Activated CD4-positive, alpha-beta memory T cell treated with anti-CD3 and anti-CD28 coated beads for 36 hours (primary cell): ENCODE measurements around the gene WRAP73. TPM values are rescaled to one million over a fixed set of nuclear protein-coding genes. Genes with fewer than 3 reads are reported as not detected.
"Not testable (repeated sequence)": the region's sequence is repeated elsewhere in the genome, so short reads cannot be mapped to it uniquely, and the experiment has no call there.

Experiments
- CTCF ChIA-PET: fragments of 350-600 bp; sonication (Branson Sonifier 250); formaldehyde crosslinking; loops from one replicate; lab custom pipeline; 2021; ENCODE audit warnings: antibody characterized with exemption, inconsistent platforms; lab: Charles Lee
- POLR2A ChIA-PET: fragments of 350-600 bp; sonication (Branson Sonifier 250); formaldehyde crosslinking; loops from one replicate; lab custom pipeline; 2021; ENCODE audit warnings: antibody characterized with exemption; lab: Charles Lee
- DNase-seq: peaks from one replicate; pipeline ENCODE4 v3.0.0-alpha.2; 2020
- H3K27ac Mint-ChIP-seq: one replicate; pipeline ENCODE4 v1.8.0; 2021; ENCODE audit warnings: mixed read lengths
- H3K27me3 Mint-ChIP-seq: one replicate; pipeline ENCODE4 v1.8.0; 2021; ENCODE audit warnings: mixed read lengths
- H3K36me3 Mint-ChIP-seq: one replicate; pipeline ENCODE4 v1.8.0; 2021; ENCODE audit warnings: mixed read lengths
- H3K4me1 Mint-ChIP-seq: one replicate; pipeline ENCODE4 v1.8.0; 2021; ENCODE audit warnings: low read depth, mixed read lengths
- H3K4me3 Mint-ChIP-seq: one replicate; pipeline ENCODE4 v1.8.0; 2021; ENCODE audit warnings: mild to moderate bottlenecking, mixed read lengths
- H3K9me3 Mint-ChIP-seq: one replicate; pipeline ENCODE4 v1.8.0; 2021; ENCODE audit warnings: mixed read lengths
- intact Hi-C: fragments of 100-400 bp; cut with micrococcal nuclease; formaldehyde crosslinking; loops from one replicate; pipeline ENCODE4 v1.15.1; 2023
- total RNA-seq, 2 experiments: library from RNA; stranded (reverse); gene quantifications; one replicate each; pipeline ENCODE4 v1.2.3, GENCODE V29; 2021

WRAP73 gene
- total RNA-seq, 2 experiments from 2014 or later = 34.5 to 34.6 TPM

DNA sequence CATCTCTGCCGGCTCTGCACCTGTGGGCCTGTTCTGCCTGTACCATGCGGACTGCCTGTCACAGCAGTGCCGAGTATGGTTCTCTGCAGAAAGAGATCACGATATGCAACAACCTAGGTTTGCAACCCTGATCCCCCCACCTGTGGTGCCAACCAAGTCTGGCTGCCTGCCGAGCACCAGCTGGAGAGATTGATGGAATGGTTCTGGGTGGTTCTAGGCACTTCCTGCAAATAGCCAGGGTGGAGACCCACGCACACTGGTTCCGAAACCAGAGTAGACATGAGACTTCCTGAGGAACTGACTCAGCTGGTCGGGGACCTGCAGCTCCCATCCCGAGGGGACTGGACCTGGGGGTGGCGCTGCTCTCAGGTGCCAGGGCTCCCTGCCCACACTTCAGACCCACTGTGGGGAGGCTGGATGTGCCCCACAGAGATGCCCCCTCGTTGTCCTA lies 19.7 kb downstream of the WRAP73 start:
- intact Hi-C loops = no loop called here
- Mint-ChIP-seq H3K4me3 (no peak overlapping the region), H3K27me3 (no peaks in the 10 kb centered on the region), H3K27ac (peak overlapping the region; percentile 21), H3K9me3 (no peaks in the 10 kb centered on the region), H3K36me3 (peaks cover 4% of the 10 kb centered on the region), H3K4me1 (peaks cover 8% of the 10 kb centered on the region)
- DNase-seq = no peak
- ChIA-PET POLR2A (no interaction called here), CTCF (interaction anchor here (0.7 to 5.0 kb wide), 3 partner anchors 11 to 91 kb away, joined by 3 to 30 read pairs (median 3); no protein-coding TSS in a partner anchor)

- no peak for DNase-seq
- no peaks in the 10 kb centered on the region for H3K9me3 Mint-ChIP-seq
- H3K27ac Mint-ChIP-seq = no peak overlapping the region
- POLR2A ChIA-PET = no interaction called here
- CTCF ChIA-PET = interaction anchor here (1.4 to 5.0 kb wide), 3 partner anchors 10 to 177 kb away, joined by 3 to 30 read pairs (median 6); no protein-coding TSS in a partner anchor
- peaks cover 4% of the 10 kb centered on the region for H3K36me3 Mint-ChIP-seq
- no peaks in the 10 kb centered on the region for H3K27me3 Mint-ChIP-seq
- intact Hi-C loops = loop anchor here (10.0 kb wide), 1 partner anchor 95 kb away; no protein-coding TSS in a partner anchor
- peaks cover 8% of the 10 kb centered on the region for H3K4me1 Mint-ChIP-seq
- no peak overlapping the region for H3K4me3 Mint-ChIP-seq
Observed at GRCh38 chr1:3629561-3630160, 20.2 kb downstream of the WRAP73 start.

DNA sequence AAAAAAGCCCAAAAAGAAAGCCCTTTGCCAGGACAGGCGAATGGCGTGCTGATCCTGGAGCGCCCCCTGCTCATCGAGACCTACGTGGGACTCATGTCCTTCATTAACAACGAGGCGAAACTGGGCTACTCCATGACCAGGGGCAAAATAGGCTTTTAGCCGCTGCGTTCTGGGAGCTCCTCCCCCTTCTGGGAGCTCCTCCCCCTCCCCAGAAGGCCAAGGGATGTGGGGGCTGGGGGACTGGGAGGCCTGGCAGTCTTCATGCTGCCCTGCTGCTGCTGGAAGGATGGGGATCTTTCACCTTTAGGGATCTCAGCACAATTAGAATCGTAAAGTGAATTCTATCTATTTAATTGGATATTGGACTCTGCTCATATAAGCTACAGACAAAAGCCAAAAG lies 21.5 kb downstream of the WRAP73 start:
- ChIA-PET CTCF (interaction anchor here (1.3 to 5.0 kb wide), 3 partner anchors 9 to 176 kb away, joined by 3 to 30 read pairs (median 6); no protein-coding TSS in a partner anchor), POLR2A (no interaction called here)
- Mint-ChIP-seq H3K4me3 (no peak overlapping the region), H3K27ac (no peak overlapping the region), H3K36me3 (no peaks in the 10 kb centered on the region), H3K27me3 (no peaks in the 10 kb centered on the region), H3K9me3 (no peaks in the 10 kb centered on the region), H3K4me1 (peaks cover 21% of the 10 kb centered on the region)
- no peak for DNase-seq
- intact Hi-C loops = loop anchor here (10.0 kb wide), 1 partner anchor 96 kb away; no protein-coding TSS in a partner anchor

DNA sequence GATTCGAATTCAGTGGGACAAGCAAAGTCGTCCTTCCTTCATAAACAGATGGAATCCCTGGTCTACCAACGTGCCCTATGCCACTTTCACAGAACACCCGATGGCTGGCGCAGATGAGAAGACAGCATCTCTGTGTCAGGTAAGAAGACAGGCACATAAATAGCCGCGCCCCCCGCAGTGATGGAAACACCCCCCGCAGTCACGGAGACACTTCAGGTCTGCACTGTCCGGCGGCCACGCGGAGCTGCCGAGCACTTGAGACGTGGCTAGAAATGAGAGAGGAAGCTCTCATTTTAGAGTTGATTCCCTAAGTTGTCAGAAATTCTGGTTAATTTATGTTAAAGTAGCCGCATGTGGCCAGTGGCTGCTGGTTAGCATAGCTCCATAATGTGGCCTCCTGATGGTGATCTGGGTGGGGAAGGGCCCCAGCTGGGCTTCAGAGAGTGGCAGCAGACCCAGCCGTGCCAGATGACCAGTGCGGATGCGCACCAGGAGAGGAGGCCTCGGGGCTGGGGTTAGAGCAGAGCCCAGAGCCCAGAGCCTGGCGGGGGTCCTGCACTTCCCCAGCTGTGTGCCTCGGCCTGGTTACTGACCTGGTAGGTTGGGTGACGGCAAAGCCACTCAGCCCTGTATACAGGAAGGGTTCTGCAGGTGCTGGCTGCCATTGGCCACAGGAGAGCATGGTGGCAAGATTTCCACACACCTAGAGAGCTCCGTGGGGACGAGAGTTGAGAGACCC lies 22.2 kb downstream of the WRAP73 start:
- DNase-seq = no peak
- CTCF ChIA-PET = interaction anchor here (1.3 to 5.0 kb wide), 3 partner anchors 8 to 175 kb away, joined by 3 to 30 read pairs (median 6); no protein-coding TSS in a partner anchor
- Mint-ChIP-seq H3K4me3 (no peak overlapping the region), H3K27ac (no peak overlapping the region), H3K36me3 (no peaks in the 10 kb centered on the region), H3K4me1 (peaks cover 28% of the 10 kb centered on the region), H3K27me3 (no peaks in the 10 kb centered on the region), H3K9me3 (no peaks in the 10 kb centered on the region)
- POLR2A ChIA-PET = no interaction called here
- intact Hi-C loops = loop anchor here (10.0 kb wide), 1 partner anchor 97 kb away; no protein-coding TSS in a partner anchor

DNA sequence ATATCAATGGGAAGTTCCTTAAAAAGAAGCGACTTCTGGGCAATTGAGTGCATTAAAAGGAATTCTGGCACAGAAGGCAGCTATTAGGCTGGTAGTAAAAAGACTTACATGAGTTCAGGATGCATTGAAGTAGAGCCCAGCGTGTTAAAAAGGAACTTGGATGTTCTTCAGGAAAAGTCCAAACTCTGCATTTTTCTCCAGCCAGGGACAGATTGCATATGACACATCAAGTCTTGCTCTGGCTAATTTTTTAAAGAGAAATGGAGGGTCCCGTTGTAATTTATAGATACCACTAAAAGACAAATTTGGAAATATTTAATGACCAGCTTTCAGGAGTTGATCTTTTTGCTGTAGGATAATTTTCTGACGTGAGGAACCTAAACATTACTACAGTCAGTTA lies 23.9 kb downstream of the WRAP73 start:
- H3K9me3 Mint-ChIP-seq = no peaks in the 10 kb centered on the region
- ChIA-PET CTCF (interaction anchor here (1.0 kb wide), 1 partner anchor 98 kb away, joined by 6 read pairs; no protein-coding TSS in a partner anchor), POLR2A (no interaction called here)
- no peak for DNase-seq
- no peaks in the 10 kb centered on the region for H3K27me3 Mint-ChIP-seq
- H3K27ac Mint-ChIP-seq = peak overlapping the region; percentile 42
- H3K36me3 Mint-ChIP-seq = no peaks in the 10 kb centered on the region
- intact Hi-C loops = loop anchor here (10.0 kb wide), 1 partner anchor 99 kb away; no protein-coding TSS in a partner anchor
- H3K4me1 Mint-ChIP-seq = peaks cover 32% of the 10 kb centered on the region
- peak overlapping the region; percentile 63 for H3K4me3 Mint-ChIP-seq

- Mint-ChIP-seq H3K27me3 (no peaks in the 10 kb centered on the region), H3K27ac (peak overlapping the region; percentile 42), H3K4me1 (peaks cover 35% of the 10 kb centered on the region), H3K4me3 (peak overlapping the region; percentile 86), H3K9me3 (no peaks in the 10 kb centered on the region), H3K36me3 (no peaks in the 10 kb centered on the region)
- ChIA-PET CTCF (no interaction called here), POLR2A (no interaction called here)
- intact Hi-C loops = loop anchor here (10.0 kb wide), 1 partner anchor 99 kb away; no protein-coding TSS in a partner anchor
- DNase-seq = peak; percentile 41
Observed at GRCh38 chr1:3625151-3625907, 24.6 kb downstream of the WRAP73 start.

GRCh38 chr1:3624200-3625136 lies 25.4 kb downstream of the WRAP73 start, which contains the start of gene TPRG1L:
Gene TPRG1L (plus strand): TSS chr1:3625015. CDS start chr1:3625073, 58 bp downstream.
- Mint-ChIP-seq H3K9me3 (no peaks in the 10 kb centered on the region), H3K4me1 (peaks cover 34% of the 10 kb centered on the region), H3K4me3 (peak within 1 kb of the TSS; percentile 86), H3K27ac (peak within 1 kb of the TSS; percentile 61), H3K36me3 (no peaks in the 10 kb centered on the region), H3K27me3 (no peaks in the 10 kb centered on the region)
- intact Hi-C loops = loop anchor here (1.0 to 10.0 kb wide), 3 partner anchors 26 to 276 kb away; partner anchors contain the start of genes C1orf174 and WRAP73
- POLR2A ChIA-PET = no interaction called here
- CTCF ChIA-PET = interaction anchor here (0.7 kb wide), 1 partner anchor 473 kb away, joined by 3 read pairs; no protein-coding TSS in a partner anchor
- peak; percentile 98 for DNase-seq

GRCh38 chr1:3623441-3624199 lies 26.3 kb downstream of the WRAP73 start:
- H3K27ac Mint-ChIP-seq = peak overlapping the region; percentile 23
- ChIA-PET CTCF (interaction anchor here (0.7 to 5.7 kb wide), 5 partner anchors 59 to 474 kb away, joined by 3 to 75 read pairs (median 5); no protein-coding TSS in a partner anchor), POLR2A (no interaction called here)
- no peaks in the 10 kb centered on the region for H3K9me3 Mint-ChIP-seq
- intact Hi-C loops = loop anchor here (1.0 to 10.0 kb wide), 3 partner anchors 27 to 277 kb away; partner anchors contain the start of genes C1orf174 and WRAP73
- H3K4me3 Mint-ChIP-seq = peak overlapping the region; percentile 86
- H3K4me1 Mint-ChIP-seq = peaks cover 34% of the 10 kb centered on the region
- no peaks in the 10 kb centered on the region for H3K27me3 Mint-ChIP-seq
- H3K36me3 Mint-ChIP-seq = no peaks in the 10 kb centered on the region
- DNase-seq = no peak

DNA sequence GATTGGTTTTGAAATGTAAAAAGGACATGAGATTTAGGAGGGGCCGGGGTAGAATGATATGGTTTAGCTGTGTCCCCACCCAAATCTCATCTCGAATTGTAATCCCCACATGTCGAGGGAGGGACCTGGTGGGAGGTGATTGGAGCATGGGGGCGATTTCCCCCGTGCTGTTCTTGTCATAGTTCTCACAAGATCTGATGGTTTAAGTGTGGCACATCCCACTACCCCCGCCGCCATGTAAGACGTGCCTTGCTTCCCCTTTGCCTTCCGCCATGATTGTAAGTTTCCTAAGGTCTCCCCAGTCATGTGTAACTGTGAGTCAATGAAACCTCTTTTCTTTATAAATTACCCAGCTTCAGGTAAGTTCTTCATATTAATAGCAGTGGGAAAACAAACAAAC lies 27.8 kb downstream of the WRAP73 start:
- H3K27me3 Mint-ChIP-seq, POLR2A ChIA-PET, DNase-seq, H3K36me3 Mint-ChIP-seq, H3K9me3 Mint-ChIP-seq, H3K4me3 Mint-ChIP-seq, H3K27ac Mint-ChIP-seq: not testable (repeated sequence)
- peaks cover 34% of the 10 kb centered on the region for H3K4me1 Mint-ChIP-seq
- intact Hi-C loops = loop anchor here (10.0 kb wide), 1 partner anchor 103 kb away; no protein-coding TSS in a partner anchor
- CTCF ChIA-PET = interaction anchor here (1.0 to 5.7 kb wide), 11 partner anchors 12 to 172 kb away, joined by 3 to 75 read pairs (median 5); no protein-coding TSS in a partner anchor

GRCh38 chr1:3621151-3621671 lies 28.7 kb downstream of the WRAP73 start:
- POLR2A ChIA-PET, H3K9me3 Mint-ChIP-seq, H3K36me3 Mint-ChIP-seq: not testable (repeated sequence)

More at GRCh38 chr1:3621151-3621671, 28.7 kb downstream of the WRAP73 start:
- H3K27me3 Mint-ChIP-seq, H3K4me3 Mint-ChIP-seq, H3K27ac Mint-ChIP-seq: not testable (repeated sequence)
- intact Hi-C loops = loop anchor here (10.0 kb wide), 1 partner anchor 104 kb away; no protein-coding TSS in a partner anchor
- DNase-seq = peak; percentile 27
- peaks cover 34% of the 10 kb centered on the region for H3K4me1 Mint-ChIP-seq
- CTCF ChIA-PET = interaction anchor here (1.0 to 5.7 kb wide), 15 partner anchors 8 to 173 kb away, joined by 3 to 75 read pairs (median 5); no protein-coding TSS in a partner anchor
